ENCODE results near the gene CERS6.

DNA sequence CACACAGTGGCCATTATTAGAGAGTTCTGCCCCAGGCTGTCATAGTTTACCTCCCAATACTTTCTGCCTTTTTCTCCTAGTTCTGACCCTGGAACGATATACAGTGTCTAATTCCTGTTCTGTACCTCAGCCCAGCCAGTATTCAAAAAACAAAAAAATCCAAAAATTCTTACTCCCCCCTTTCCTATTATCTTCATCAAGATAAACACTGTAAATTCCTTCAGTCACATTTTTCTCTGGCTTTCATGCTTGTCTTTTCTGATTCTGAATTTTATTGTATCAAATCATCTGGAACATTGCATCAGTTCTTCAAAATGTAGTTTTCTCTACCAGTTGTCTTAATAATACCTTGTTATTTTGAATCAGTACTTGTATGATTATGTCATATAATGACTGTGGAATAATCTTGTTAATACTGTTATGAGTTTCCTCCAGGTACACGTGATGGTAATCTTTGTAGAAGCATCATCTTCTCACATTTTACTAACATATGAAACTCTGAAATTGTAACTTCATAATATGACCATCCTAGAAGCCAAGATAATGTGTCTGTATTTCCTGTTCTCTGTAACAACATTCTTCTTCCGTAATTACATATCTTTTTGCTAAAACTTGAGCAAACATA lies 267.3 kb downstream of the CERS6 start:
- TF ChIP-seq, protein P1, sequence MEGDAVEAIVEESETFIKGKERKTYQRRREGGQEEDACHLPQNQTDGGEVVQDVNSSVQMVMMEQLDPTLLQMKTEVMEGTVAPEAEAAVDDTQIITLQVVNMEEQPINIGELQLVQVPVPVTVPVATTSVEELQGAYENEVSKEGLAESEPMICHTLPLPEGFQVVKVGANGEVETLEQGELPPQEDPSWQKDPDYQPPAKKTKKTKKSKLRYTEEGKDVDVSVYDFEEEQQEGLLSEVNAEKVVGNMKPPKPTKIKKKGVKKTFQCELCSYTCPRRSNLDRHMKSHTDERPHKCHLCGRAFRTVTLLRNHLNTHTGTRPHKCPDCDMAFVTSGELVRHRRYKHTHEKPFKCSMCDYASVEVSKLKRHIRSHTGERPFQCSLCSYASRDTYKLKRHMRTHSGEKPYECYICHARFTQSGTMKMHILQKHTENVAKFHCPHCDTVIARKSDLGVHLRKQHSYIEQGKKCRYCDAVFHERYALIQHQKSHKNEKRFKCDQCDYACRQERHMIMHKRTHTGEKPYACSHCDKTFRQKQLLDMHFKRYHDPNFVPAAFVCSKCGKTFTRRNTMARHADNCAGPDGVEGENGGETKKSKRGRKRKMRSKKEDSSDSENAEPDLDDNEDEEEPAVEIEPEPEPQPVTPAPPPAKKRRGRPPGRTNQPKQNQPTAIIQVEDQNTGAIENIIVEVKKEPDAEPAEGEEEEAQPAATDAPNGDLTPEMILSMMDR (conservative IDR thresholded peaks at IDR 0.05 in 1 of 2, IDR thresholded peaks at IDR 0.05 in 1 of 2; ENCODE audit: extremely low read depth in 1 of 2, insufficient read depth in 1 of 2, low read depth in 1 of 2, low read length in 2 of 2), result no peak
- no peak for TF ChIP-seq EZH2 (IDR thresholded peaks at IDR 0.05; ENCODE audit: borderline replicate concordance, low read length)

Measured in mammary epithelial cell (primary cell).